ENCODE measurements around the gene PEX16.

Gene PEX16

DNA sequence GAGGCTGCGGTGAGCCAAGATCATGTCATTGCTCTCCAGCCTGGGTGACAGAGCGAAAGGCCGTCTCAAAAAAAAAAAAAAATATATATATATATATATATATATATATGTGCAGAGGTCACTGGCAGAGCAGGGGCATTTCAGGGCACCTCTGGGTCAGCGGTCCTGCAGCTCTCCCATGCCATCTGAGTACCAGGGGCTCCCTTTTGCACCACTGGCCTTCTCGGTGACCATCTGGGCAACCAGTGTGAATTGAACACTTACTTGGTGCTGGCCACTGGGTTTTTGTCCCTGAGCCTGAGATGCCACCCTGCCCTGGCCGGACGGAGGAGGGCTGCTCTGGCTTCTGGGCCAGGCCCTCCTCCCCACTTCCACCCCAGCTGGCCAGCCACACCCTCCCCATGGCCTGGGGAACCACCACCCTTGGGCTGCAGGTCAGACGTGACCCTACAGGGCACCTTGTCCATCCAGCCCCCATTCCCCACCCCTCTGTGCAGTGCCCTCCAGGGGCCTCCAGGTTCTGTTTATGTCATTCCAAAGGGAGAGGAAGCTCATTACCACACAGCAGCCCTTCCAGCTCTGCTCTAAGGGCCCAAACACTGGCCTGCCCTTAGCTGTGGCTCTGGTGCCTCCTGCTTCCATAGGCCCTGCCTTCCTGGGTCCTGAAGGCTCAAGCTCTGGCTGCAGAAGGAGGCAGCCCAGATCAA lies 22.0 kb downstream of the PEX16 start:
- DNase-seq, result no peak

DNA sequence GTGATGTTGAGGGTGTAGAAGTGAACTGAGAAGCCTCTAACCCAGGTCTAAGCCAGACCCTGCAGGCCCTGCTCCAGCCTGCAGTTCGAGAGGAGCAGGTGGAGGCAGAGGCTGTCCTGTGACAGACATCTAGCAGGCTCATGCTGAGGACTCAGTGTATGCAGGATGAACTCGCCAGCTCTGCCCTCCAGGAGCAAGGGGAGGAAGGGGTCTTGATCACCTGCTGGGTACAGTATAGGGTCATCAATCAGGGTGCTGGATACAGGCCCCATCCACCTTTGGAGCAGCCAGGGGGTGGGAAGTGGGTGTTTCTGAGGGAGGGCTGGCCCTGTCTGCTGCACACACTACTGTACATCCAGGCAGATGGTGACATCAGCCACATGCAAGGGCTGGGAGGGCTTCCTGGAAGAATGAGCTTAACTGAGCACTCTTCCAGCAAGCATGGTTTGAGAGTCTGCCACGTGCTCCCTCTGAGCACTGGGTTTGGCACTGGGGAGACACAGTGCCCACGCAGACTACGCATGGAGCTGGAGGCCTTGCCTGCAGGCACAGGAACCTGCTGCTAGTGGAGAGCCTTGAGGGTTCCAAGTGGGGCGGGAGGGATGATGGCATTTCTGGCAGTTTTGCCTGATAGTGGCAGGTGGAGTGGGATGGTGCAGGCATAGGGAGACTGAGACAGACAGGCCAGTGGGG lies 23.0 kb downstream of the PEX16 start:
- no peak for DNase-seq

DNA sequence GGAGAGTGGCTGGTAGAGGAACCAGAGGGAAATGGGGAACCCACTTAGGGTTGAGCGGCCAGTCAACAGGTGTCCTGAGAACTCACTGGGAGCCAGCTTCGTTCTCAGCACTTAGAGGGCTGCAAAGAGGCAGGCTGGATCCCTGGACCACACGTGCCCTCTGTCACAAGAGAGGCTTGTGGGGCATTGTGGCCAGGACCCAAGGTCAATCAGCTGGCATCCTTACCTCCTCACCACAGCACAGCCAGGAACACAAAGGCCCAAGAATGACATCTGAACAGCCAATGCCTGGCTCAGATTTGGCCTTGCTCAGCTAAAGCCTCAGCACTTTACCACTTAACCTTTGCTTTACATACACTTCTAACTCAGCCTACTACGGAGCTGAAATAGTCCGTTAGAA lies 24.8 kb downstream of the PEX16 start:
- DNase-seq, result no peak

DNA sequence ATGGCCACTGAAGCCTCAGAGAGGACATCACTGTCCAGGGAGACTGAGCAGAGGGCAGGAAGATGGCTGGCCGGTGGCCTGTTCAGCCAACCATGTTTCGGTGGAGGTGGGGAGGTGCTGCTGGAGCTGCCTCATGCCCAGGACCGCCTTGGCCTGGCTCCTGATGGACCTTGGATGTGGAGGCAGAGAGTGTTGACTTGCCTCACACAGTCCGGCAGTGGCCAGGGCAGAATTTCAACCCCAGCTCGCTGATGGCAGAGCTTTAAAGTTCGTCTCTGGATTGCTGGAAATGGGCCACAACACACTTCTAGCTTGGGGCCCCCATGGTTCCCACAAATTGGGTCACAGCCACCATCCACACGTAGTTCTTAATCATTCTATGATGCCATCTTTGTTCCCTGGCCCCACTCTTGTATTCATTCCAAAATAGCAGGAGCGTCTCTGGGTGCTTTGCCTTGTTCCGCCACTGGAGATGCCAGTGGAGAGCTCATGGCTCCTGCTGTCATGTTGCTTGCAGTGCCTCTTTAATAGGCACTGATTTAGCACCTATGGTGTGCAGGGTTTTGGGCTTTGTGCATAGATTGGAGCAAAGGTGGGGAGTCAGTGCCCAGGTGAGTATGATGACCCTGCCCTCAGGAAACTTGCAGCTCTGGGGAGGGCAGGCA lies 26.7 kb downstream of the PEX16 start:
- DNase-seq, result no peak

DNA sequence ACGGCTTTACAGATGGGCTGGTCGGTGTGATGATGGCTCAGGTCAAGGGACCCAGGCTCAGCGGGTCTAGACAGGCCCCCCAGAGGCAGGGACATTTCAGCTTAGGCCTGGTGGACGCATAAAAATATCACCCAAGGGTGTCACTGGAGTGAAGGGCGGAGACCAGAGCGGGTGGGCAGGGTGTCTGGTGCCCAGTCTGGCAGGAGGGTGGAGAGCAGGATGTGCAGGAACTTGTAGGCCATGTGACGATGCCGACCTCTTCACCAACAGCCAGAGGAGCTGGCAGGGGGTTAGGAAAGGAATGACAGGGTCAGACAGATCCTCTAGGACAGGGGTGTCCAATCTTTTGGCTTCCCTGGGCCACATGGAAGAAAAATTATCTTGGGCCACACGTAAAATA lies 27.7 kb downstream of the PEX16 start:
- DNase-seq, result no peak

DNA sequence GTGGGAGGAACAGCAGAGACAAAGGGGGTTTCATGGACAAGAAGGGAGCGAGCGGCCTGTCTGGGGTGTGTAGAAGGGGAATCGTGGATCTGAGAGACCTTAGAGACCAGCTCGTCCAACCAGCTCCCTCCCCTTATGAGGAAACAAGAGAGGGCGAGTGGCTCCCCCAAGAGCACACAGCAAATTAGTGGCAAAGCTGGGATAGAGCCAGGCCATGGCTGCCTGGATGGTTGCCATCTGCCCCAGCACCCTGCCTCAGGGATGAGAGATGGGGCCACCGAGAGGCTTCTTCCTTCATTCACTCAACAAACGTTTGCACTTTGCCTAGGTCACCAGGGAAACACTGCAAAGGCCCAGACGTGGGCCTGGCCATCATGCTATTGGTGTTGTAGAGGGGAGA lies 28.1 kb downstream of the PEX16 start:
- no peak for DNase-seq

DNA sequence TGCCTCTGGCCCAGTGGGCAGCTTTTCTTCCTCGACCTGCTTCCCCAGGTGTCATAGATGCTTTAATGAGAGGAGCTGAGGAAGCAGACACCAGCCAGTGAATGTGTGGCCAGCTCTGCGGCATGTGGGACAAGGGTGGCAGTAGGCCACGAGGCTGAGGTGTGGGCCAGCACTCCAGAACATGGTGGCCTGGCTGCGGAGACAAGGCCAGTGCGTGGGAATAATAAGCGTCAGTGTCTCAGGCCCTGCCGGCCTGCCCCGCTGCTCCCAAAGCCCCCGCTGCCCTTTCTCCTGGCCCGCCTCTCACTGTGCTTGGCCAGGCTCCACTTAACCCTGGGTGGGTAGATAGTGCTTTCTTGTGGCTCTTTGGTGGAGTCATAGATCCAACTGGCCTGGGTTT lies 30.1 kb downstream of the PEX16 start:
- no peak for DNase-seq

DNA sequence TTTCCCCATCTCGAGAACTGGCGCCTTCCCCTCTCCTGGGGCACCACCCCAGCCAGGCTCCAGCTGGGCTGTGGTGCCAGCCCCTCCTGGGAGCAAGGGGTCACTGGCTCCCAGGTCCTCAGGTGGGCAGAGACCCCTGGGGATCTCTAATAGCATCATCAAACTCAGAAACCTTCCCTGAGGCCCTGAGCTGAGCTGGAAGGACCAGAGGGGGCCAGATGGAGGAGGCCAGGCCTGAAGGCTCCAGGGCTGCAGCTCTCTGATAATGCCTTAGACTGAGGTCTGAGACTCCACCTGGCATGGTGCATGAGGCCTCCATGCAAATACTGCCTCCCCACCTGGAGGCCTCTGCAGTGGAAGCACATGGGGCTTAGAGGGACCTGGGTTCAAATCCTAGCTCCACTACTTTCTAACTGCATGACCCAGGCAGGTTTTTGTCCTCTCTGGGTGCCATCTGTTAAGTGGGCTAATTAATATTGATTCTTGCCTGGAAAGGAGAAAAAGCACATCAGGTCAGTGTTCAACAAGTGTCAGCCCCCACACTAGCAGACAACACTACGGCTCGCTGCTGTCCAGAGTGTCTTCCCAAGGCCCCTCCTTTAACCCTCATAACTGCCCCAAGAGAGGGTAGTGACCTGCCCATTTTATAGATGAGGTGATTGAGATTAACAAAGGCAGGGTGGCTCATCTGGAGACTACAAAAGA lies 30.7 kb downstream of the PEX16 start:
- DNase-seq, result no peak

DNA sequence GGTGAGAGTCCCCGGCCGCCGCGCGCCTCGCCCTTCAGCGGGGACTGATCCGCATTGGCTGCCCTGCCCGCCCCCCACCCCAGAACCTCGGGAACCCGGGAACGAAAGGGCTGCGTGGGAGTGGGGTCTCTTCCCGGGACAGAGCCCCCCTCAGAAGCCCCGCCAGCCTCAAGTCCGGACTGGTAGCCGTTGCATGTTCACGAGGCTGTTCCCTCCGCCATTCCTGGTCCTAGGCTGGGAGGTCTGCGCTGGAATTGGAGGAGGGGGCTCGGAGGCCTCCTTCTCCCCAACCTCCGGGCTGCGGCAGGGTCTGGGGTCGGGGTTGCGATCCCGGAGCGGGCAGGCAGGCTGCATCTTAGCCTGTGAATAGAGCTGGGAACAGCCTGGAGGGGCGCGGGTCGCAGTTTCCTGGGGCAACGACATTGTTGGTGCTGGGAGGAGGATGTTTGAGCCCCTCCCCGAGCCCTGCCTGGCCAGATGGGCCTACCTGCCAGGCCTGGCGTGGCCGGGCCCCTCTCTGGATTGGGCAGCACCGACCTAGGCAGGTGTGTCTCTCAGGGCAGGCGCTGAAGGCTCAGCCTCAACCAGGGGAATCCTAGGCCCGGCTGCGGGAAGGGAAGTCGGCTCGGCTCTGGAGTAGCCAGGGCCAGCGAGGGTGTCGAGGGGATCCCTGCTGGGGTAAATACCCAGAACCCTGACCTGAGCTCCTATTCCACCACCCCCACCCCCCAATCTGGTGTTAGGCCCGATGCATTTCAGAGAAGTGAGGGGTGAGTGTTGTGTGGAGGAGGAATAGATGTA lies 31.6 kb downstream of the PEX16 start:
- no peak for DNase-seq

DNA sequence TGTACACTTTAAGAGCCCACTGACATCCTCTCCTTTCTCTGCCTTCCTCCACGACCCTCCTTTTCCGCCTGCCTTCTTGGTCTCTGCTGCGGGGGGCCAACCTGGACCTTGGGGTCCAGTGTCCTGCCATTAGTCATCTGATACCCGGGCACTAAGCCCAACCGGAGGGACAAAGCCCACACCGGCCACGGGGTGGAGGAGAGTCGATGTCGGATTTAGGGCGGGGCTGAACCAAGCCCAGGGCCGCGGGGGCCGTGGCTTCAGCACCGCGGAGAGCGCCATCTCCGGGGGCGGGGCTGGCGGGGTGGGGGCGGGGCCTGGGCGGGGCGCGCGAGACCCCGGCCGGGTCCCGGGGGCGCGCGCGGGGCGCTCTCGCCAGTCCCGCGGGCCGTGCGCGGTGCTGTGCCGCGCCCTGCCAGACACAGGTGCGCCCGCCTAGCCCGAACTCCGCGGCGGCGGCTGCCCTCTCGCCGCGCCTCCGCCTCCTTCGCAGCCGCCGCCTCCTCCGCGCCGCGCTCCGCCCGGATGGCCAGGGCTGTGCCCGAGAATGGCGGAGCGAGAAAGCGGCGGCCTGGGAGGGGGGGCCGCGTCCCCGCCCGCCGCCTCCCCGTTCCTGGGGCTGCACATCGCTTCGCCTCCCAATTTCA lies 32.3 kb downstream of the PEX16 start, which contains the start of gene MAPK8IP1:
TSS of gene MAPK8IP1 (plus strand) at position 378 of the 647 bp plus-strand sequence. CDS start at position 548, 170 bp downstream.
- peak; percentile 46 for DNase-seq

DNA sequence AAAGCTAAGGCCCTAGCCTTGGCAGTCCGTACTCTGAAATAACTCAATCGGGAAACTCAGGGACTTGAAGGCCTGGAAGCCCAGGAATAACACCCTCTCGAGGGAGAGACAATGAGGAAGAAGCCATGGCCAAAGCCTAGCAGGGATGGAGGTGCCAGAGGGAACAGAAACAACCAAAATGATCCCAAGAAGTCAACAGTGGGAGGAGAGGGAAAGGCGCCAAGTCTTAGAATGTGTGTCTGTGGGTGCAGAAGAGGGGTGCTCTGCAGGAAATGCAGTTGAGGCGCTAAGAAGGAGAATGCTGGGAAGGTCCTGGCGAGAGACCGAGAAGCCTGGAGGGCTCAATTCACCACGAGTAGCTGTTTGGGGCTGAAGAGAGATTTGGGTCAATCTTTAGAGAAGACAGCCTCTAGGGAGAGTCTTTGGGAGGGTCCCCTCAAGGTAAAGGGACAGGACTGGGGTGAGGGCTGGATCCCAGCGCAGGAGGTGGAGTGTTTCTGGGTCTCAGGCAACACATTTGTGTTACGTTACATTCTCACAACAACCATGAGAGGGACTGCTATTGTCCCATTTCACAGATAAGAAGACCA lies 33.0 kb downstream of the PEX16 start:
- no peak for DNase-seq

DNA sequence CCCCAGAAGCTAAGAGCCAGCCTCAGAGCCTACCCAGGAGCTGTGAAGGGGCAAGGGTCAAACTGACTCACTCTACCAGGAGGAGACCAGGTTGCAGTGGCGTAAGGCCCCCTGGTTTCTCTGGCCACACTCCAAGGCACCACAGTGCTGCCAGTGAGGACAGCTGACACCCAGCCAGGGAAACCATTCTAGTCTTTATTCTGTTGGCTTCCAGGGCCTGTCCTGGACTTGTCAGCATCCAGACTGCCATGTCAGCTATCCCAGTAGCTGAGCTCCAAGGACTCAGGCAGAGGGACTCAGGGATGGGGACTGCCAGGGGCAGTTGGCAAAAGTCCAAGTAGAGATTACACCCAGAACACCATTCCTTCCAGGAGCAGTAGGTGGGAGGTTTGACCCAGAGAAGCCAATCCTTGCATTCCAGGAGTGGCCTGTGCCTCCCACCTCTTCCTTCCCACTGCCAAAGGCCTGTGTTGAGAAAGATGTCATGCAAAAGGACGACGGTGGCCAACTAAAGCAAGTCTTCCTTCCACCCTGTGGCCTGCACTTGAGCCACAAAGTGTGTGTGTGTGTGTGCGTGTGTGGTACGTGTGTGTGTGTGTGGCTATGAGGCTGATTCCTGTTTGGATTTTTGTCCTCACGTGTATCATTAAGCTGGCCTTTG lies 35.8 kb downstream of the PEX16 start:
- DNase-seq, result no peak

DNA sequence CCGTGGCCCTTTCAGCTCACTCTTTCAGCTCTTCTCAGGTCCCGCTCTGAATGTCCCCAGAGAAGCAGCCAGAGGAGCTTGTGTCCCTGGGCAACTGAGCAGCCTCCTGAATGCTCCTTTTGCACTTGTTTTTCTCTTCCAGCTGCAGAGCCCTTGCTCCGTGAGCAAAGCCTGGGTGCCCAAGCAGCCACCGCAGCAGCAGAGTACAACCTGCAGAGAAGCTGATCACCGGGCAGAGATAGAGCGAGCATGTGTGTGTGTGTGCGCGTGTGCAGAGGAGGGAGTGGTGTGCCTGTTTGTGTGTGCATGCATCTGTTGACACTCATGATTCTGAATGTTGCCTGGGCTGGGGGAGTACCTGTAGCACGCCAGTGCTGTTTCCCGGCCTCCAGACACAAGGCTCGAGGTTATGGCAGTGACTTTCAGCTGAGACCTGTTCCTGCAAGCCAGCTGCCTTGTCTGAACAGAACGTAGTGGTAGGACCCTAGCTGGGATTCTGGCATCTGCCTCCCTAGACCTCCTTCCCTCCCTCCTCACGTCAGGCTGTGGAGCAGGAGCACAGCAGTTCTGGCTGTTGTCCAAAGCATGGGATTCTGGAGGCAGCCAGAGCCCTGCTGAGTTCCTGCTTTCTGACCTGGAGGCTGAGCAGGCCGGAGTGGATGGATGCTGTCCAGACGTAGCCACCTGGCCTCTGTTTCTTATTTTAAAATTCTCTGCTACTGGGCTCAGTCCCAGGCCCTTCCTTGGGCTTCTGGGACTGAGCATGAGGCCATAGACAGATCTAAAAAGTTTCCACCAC lies 36.7 kb downstream of the PEX16 start:
- DNase-seq, result no peak

DNA sequence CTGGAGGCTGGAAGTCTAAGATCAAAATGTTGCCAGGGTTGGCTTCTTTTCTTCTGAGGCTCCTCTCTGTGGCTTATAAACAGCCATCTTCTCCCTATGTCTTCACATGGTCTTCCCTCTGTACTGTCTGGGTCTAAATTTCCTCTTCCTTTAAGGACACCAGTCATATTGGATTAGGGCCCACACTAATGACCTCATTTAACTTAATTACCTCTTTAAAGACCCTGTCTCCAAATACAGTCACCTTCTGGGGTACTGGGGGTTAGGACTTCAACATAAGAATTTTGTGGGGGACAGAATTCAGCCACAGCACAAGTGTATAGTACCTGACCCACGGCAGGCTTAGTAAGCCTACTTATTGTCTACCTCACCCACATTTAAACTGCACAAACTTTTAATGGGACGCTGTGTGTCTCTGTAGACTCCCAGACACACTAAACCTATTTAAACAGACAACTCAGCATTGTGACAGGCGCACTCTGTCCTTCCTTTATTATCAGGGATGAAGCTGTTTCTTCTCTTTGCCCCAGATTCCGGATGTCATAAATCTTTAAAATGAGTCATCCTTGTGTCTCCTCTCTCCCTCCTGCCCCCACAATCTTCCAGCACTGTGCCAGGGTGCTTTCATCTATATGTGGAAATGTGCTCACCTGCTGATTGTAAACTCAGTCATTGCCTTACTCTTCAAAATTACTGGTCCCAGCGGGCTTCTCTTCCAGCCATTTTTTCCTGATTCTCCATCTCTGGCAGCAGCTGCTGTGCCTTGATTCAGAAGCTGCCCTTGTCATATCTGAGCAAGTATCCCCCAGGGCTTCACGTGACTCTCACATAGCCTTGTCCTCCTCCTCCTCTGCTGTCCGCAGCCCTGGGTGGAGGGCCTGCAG lies 37.6 kb downstream of the PEX16 start:
- DNase-seq, result no peak

DNA sequence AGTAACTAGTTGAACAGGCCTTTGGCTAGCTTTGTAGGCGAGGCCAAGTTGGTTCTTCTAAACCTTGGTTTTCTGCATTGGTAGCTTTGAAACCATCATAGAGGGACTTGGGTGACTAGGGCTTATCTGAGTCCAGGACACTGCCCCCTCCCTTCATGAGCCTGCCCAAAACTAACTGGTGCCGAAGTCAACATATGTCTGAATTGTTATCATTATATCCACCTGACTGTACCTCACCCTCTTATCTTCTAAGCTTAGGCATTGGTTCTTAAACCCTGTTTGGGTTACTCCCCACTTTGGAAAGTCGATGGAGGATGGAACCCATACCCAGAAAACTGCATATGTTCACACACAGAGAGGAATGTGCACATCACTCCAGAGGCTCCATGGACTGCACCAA lies 39.8 kb downstream of the PEX16 start:
- peak; percentile 40 for DNase-seq

DNA sequence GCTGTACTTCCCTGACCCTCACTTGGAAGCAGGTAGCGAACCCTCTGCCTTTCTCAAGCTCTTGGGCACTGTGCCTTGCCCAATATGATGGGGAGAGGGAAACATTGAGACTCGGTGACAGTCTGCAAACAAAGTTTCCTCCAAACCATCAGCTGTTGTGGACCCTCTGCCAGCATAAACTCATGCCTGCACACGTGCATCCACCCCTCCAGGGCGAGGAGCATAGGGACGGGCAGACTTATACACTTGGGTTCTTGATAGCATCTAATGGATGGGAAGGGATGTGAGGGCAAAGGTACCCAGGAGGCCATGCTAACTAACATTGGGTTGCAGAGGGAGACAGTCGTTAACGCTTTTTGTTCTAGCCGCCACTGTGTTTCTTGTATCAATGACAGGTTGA lies 40.5 kb downstream of the PEX16 start:
- no peak for DNase-seq

DNA sequence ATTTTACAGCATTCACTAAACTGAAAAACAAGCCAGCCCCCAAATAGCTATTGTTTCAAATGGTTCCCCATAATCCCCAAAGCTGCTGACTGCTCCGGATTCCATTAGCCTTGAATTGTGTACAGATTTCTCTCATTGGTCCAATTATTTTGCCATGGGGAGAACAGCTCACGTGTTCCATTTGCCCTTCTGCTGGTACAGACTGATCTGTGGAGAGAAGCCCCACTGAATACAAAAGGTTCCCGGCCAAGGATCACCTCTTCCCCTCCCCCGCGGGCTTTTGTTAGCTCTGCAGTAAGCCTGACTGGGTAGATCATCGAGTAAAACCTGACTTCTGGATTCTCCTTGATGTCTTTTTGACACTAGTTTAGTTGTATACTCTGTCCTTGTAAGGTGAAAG lies 41.3 kb downstream of the PEX16 start:
- no peak for DNase-seq

DNA sequence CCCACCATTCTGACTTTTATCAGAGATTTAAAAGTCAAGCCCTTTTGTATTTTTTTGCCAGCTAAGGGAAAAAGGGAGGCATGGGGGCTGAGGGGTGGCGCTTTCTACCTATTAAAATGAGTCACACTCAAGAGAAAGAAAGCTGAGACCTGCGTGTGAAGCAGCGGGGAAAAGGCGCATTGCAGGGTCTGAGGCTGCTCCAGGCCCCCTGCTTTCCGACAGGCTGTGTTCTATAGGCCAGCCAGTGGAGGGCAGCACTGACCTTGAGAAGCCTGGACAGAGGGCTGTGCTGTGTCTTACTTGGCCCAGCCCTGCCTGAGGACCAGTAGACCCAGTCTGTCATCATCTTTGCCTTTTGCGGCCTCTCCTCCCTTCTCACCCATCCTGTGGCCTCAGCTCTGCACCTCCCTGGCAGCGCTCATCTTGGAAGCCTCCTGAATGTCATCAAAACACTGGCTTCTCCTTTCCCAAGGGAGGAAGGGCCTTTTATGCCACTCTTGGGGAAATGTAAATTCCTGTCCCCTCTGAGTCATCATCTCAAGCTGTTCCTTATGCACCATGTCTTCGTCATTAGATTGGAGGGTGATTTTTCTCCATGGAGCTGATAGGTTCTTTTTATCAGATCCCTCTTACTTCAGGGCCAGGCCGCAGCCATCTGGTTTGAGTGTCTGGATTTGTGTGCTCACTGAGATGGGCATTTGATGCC lies 44.9 kb downstream of the PEX16 start:
- DNase-seq, result peak; percentile 58

DNA sequence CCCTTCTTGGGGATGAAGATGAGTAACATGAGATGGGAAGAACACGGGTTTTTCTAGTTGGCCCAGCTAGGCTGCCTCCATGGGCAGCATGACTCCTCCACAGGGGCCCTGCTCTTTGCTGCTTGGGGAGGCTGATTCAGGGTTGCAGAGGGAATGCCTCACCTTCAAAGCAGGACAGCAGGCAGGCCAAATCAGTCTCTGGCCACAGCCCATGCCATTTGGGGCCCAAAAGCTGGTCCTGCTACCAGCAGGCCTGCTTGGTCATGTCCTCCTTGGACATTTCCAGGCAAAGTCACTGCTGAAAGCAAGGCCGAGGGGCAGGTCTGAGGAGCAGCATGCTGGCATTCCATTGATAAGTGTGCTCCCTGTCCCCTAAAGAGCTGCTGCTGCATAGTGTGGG lies 46.0 kb downstream of the PEX16 start:
- DNase-seq, result no peak

Data from hematopoietic multipotent progenitor cell treated with erythropoietin and hydrocortisone succinate and interleukin-3 and kit ligand, for 8 days (in vitro differentiated cells).